ENCODE data around the gene SEMA3C.

Gene SEMA3C

DNA sequence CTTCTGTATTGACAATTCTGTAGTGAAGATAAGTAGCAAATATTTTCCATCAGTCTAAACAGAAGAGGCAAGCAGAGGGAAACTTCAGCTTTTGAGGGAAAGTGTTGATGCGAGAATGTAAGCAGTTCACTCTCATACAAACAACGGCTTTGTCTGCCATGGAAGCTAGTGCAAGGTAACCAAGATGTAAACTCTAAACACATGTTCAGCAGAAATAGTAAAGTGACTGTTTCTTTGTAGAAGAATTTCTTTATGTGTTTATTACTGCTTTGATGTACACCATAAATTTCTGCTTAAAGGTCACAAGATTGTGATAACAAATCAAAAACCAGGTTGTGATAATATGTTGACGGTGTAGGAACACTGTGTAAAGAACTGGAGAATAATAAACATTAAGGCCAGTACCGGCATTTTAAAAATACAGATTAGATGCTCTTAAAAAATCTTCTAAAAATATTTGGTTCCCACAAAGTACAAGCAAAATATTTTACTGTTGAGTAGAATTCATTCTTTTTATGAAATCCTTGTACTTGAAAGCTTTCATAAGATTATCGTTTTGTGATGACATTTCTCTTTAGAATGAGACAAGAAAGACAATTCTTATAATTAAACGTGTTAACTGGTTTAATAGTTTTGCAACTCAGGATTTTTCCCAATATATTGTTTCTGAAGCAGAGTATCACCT, 34.2 kb downstream of the SEMA3C start:
- no peak for DNase-seq

DNA sequence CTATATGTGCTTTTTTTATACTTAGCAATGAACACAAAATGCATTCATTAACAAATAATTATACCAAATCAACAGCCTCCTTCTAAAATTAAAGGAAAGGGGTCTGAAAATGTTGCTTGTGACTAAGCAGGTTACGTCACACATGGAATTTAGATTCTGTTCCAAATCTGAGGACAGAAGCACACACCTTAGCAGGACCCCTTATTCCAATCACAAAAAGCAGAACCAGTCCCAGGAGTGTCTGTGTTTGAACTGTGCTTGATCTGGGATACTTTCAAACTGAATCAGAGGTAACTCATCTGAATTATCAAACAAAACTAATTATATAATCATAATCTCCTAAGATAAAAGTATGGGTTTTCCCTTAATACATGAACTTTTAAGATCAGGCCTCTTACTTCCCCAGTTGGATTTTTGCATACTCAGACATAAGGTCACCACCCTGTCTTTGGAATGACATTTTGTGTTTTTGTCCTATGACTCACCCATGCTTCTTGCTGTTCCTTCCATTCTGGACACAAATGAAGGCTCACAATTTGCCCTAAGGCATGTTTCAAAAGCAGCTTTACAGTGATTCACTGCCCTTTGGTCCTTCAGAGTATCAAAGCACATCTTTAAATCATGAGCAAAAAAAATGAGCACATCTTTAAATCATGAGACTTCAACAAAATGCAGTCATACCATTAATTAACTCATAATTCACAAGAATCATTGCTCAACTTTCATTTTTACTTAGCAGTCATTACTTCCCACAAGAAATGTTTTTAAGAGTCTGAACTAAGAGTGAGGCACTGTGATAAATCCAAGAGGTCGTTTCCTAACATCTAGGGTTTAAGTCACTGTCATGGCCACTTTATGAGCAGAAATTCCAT, 35.5 kb downstream of the SEMA3C start:
- no peak for DNase-seq

DNA sequence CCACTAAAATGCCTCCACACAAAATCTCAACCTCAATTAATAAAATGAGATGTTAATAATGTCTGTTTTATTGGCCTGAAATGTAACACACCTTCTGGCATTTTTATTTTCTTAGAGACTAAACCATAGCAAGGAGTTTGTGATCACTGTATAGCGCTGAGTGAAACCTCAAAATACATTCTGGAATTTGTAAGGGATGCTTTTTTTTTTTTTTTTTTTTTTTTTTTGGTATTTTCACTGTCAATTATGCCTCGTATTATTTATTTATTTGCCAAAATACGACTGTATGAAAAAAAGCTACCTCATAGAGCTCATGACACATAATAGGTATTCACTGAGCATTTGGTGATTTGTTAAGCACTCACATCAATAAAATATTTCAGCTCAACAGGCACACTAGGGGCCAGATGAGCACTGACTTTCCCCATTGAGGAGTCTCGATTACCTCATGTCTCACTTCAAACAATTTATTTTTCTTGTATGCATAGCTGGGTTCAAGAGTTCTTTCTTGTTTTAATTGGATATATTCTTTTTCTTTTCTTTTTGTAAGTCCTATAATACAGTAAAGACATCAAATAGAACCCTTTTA, 36.5 kb downstream of the SEMA3C start:
- no peak for DNase-seq

GRCh38 chr7:80881351-80881900, 37.4 kb downstream of the SEMA3C start:
- DNase-seq = no peak

- no peak for DNase-seq
These were observed 39.0 kb downstream of the SEMA3C start for GRCh38 chr7:80879849-80880248.

DNA sequence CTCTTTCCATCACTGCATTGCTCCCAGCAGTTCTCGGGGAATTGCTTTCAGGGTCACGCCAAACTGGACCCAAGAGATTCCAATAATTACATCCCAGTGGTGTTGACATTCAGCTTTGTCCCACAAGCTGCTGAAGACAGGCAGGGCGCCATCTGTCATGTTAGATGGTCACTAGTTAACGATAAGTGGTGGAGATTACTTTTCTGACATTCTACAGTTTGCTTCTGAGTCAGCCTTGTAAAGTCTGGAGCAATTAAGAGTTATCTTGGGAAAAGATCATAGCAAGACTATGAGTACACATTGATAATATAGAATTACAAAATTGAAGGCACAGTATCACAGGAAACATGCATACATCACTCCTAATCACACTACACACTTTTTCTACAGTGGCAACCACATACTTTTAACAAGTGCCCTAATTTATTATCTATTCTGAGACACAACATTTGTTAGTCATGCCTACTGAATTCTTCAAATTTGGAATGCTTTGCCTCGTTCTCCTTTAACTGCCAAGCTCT, 41.9 kb downstream of the SEMA3C start:
- DNase-seq = no peak

DNA sequence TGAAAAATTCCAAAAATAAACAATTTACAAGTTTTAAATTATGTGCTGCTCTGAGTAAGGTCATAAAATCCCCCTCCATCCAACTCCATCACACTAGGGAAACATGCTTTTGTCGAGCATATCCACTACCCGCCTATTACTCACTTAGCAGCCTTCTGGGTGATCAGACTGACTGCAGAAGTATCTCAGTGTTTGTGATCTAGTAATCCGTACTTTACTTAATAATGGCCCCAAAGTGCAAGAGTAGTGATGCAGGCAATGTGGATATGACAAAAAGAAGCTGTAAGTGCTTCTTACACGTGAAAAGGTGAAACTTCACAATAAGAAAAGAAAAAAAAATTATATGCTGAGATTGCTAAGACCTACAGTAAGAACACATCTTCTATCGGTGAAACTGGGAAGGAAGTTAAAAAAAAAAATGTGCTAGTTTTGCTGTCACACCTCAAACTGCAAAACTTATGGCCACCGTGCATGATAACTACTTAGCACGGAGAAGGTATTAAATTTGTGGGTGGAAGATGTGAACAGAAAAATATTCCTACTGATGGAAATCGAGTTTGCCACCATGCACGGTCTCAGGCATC, 43.2 kb downstream of the SEMA3C start:
- DNase-seq = no peak

- no peak for DNase-seq
These were observed 45.7 kb downstream of the SEMA3C start for GRCh38 chr7:80873140-80873539.

DNA sequence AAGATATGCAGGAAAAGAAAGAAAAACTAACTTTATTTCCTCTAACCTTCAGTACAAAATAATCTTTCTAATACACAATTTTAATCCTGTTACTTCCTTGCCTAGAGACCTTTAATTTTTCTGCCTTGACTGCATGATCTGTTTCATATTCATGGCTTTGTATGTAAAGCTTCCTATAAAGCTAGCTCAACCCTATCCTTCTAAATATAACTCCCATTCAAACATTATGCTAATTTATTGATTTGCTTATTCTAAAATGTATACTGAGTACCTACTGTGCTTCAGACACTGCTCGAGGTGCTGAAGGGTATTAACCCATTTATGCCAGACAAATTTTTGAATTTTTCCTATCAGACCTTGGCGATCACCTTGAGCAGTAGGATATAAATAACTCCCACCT, 47.6 kb downstream of the SEMA3C start:
- no peak for DNase-seq

DNA sequence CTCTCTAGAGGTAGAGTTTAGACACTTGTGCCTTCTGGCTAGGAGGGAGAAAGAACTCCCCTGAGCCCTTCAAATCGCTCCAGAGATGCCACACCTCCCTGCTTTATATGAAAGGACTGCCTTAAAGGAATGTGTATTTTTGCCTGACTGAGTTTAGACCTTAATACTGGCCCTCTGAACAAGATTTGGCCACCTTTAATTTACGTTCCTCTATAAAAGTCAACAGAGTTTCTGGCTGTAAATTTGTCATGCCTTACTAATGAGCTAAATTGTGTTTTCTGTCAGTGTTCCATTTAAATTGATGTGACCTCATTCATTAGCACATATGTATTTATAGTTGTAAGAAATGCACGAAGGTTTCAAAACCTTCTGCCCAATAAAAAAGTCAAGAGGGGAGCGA, 48.0 kb downstream of the SEMA3C start:
- no peak for DNase-seq

DNA sequence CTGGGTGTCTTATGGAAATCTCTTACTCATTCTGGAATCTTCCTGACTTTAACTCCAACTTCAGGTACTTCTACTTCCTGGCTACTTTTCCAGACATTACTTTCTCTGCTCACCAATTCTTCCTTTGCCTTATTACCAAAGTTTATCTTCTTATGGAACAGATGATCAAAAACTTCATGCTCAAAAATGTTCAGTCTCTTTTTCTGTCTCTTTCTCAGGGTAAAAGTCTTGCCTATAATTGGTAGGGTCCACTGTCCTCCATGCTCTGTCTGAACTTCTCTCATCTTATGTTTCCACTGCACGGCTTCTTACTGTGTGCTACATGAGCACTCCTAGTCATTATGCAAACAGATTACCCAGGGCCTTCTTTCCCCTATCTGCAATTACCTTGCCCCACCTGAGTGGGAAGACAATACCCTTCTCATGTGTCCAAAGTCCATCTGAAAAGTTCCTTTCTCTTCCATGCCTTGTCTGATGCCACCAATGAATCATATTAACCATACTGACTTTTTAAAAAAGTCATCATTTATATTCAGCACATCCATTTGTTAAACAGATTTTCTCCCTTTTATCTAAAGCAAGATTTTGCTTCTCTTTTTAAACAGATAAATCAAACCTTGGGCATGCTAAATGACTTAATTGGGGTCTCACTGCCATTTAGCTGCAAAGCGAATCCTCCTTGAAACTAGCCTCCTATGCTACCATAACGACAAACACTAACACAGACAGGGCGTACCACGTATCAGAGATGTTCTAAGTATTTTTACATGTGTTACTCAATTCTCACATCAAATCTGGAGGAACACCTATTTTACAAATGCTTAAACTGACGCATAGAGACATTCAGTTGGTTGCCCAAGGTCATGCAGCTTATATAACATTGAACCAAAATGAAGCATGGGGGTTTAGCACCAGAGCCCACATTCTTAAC, 48.8 kb downstream of the SEMA3C start:
- DNase-seq = no peak

GRCh38 chr7:80869106-80869784, 49.6 kb downstream of the SEMA3C start:
- DNase-seq = no peak

GRCh38 chr7:80868566-80868965, 50.3 kb downstream of the SEMA3C start:
- DNase-seq = no peak

GRCh38 chr7:80860554-80860953, 58.3 kb downstream of the SEMA3C start:
- no peak for DNase-seq

DNA sequence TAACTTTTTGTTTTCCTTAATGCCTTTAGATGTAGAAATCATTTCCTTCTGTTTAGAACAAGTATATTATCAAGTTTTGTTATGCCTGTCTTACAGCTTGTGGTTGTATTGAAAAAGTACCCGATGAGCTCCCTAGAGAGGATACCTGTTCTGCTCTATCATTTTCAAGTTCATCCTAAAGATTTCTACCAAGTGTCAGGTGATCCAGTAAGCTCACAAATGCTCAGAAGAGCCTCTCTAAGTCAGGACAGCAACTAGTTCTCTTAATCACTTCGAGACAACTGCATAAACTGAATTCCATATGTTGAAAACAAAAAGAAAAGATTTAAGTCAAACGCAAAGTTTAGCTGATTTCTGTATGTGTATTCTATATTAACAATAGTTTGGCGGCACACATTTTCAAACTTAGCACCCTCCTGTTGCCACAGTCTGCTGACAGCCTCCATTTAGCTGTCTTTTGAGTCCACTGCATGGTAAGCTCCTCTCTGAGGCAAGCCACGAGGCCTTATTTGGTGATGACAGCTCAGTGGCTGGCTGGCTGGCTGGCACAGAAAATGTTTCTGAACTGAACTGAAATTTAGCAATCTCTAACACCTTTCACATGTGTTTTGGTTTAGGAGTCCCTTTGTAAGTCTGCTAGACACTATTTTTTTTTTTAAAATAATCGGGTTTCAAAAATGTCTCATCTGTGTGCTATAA, 59.4 kb downstream of the SEMA3C start:
- no peak for DNase-seq

GRCh38 chr7:80858141-80858903, 60.5 kb downstream of the SEMA3C start:
- no peak for DNase-seq

DNA sequence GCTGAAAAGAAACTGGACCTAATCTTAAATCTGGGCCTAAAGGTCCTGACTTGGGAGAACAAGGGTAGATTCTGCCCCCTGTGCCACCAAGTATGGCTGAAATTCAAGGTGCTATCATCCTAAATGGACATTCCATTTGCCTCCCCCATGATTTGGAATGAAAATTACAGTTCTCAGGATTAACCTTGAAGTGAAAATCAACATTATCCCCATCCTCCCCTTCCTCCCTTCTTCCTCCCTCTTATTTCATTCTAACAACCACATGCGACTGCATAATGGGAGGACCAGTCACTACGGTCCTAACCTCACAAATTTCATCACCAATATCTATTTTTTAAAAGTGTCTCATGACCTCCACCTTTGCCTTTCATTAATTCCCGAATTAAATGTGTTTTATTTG, 62.1 kb downstream of the SEMA3C start:
- no peak for DNase-seq

- no peak for DNase-seq
These were observed 66.9 kb downstream of the SEMA3C start for GRCh38 chr7:80851896-80852476.

DNA sequence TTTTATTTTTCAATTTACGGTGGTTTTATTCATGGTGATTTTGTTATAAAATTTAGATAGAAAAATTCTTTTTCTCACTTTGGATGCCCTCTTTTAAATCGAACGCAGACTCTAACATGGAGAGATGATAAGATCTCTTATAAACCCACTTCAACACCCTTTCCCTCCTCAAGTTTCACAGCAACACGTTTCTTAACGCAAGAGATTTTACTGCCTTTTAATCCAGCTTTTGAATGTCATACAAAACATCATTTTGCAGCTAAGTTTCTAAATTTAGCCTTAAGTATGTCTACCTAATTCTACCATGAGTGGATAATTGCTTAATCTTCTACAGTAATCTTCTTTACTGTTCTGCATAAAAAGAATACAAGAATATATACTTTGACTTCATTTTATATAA, 70.0 kb downstream of the SEMA3C start:
- DNase-seq = no peak
